COLO829 (cell line): Measurements from ENCODE around the gene NT5M.
"Not testable (repeated sequence)": the region's sequence is repeated elsewhere in the genome, so short reads cannot be mapped to it uniquely, and the experiment has no call there.

Experiments
- DNase-seq: peaks from one replicate; pipeline ENCODE4 v3.0.0; 2012; ENCODE audit warnings: low spot score

NT5M gene

DNA sequence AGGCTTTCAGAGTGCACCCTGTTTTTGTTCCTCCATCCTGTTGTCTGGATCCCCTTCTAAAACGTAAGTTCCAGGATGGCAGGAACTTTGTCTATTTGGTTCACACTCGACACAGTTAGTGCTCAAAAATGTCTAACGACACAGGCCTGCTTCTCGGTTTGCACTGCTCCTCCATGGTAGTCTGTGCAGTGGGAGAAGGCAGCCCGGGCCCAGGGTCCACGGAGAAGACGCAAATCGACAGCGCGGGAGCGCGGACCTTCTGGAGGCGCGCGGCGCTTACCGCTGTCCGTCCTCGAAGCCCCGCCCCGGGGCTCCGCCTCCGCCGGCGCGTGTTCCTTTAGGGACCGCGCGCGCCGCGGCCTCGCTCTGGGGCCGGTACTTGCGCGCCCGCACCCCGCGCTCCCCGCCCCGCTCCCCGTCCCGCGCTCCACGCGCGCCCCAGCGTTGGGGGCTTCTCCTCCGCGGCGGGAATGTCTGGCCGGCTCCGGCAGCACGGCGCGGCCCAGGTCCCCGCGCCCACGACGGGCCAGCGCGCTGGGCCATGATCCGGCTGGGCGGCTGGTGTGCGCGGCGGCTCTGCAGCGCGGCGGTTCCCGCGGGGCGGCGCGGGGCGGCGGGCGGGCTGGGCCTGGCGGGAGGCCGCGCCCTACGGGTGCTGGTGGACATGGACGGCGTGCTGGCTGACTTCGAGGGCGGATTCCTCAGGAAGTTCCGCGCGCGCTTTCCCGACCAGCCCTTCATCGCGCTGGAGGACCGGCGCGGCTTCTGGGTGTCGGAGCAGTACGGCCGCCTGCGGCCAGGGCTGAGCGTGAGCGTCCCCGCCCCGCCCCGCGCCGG lies at the start of gene NT5M:
Gene NT5M, plus strand, starts transcription at position 364 of the 837 bp plus-strand sequence. Its CDS starts 178 bp downstream, at position 542.
- peak; percentile 66 for DNase-seq

DNA sequence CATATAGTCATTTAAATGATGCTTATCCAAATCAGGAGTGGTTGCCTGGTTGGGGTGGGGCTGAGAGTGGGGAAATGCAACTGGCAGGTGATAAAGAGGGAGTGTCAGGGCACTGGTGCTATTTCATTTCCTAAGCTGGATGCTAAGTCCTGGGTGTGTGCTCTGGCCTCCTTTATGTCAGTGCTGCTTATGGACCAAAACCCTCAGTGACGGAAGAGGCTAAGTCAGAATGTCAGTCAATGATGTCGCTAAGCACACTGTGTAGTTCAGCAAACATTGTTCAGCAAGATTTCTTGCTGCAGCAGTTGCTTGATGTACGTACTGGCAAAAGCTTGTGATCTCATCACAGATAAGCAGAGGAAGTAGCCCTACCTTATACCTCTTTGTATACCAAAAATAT lies 49.8 kb upstream of the NT5M start:
- no peak for DNase-seq

DNA sequence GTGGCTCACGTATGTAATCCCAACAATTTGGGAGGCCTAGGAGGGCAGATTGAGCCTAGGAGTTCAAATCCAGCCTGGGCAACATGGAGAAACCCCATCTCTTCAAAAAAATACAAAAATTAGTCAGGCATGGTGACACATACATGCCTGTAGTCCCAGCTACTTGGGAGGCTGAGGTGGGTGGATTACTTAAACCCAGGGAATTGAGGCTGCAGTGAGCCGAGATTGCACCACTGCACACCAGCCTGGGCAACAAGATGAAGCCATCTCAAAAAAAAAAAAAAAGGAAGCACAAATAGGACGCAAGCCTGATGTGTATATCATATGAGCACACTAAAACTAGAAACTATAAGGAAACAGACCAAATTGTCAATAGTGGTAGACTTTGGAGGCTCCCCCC lies 49.1 kb upstream of the NT5M start:
- DNase-seq = no peak

DNA sequence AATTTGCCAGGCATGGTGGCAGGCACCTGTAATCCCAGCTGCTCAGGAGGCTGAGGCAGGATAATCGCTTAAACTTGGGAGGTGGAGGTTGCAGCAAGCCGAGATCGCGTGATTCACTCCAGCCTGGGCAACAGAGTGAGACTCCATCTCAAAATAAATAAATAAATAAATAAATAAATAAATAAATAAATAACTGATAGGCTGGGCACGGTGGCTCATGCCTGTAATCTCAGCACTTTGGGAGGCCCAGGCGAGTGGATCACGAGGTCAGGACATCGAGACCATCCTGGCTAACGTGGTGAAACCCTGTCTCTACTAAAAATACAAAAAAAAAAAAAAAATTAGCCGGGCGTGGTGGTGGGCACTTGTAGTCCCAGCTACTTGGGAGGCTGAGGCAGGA lies 47.5 kb upstream of the NT5M start:
- not testable (repeated sequence) for DNase-seq

DNA sequence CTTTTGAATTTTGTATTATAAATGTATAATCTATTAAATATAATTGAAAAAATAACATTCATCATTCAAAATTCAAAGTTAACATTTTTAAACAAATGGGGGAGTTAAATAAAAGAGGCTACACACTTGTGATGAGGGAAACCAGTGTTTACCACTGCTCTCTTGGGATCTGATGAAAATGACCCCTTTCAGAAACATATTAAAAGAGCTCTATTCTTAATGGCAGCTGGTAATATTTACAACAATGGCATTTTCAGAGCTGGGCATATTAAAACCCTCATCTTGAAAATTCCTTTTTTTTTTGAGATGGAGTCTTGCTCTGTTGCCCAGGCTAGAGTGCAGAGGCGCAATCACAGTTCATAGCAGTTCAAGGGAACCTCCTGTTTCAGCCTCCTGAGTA lies 46.9 kb upstream of the NT5M start:
- peak; percentile 15 for DNase-seq

DNA sequence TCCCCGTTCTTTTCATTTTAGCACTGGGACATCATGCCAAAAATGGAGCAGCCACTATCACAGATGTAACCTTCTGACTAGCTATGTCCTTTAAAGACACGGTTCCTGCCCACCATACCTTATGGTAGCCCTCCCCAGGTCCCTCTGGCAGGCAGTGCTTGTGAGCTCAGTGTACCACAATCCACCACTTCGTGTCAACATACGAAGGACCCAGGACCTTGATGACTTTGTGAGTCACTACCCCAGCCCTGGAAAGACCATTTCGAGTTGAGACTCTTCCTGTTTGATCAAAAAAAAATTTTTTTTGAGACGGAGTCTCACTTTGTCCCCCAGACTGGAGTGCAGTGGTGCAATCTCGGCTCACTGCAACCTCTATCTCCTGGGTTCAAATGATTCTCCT lies 45.2 kb upstream of the NT5M start:
- DNase-seq = no peak

DNA sequence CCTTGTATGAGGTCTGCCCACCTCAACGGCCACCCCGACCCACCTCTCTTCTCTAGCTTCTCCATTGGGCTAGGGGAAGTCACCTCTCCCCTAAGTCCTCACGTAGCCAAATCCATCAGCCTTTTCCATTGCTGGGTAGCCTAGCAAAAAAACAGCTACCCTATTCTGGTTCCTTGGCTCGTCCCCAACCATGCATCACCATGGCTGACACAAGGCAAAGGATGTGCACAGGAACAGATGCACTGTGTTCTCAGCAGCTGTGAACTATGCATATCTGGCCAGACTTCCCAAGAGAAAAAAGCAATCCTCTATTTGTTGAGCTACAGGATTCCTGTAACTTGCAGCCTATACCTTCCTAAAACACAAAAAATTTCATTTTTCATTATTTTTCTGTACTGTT lies 44.2 kb upstream of the NT5M start:
- DNase-seq = no peak

DNA sequence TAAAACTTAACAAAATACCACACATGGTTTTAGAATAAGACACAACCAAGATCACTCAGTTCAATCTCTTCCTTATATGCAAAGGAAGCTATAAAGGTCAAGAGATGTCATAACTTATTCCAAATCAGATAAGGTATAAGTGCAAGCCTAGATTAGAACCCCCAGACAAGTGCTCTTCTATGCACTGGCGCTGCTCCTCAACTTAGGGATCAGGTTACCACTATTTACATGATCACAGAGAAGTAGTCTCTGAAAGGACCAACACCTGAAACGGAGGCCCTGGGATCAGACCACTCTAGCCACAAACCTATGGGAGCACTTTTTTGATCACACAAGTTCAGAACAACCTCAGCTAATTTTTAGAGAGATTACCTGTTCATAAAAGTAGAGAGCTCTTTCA lies 38.7 kb upstream of the NT5M start:
- no peak for DNase-seq

DNA sequence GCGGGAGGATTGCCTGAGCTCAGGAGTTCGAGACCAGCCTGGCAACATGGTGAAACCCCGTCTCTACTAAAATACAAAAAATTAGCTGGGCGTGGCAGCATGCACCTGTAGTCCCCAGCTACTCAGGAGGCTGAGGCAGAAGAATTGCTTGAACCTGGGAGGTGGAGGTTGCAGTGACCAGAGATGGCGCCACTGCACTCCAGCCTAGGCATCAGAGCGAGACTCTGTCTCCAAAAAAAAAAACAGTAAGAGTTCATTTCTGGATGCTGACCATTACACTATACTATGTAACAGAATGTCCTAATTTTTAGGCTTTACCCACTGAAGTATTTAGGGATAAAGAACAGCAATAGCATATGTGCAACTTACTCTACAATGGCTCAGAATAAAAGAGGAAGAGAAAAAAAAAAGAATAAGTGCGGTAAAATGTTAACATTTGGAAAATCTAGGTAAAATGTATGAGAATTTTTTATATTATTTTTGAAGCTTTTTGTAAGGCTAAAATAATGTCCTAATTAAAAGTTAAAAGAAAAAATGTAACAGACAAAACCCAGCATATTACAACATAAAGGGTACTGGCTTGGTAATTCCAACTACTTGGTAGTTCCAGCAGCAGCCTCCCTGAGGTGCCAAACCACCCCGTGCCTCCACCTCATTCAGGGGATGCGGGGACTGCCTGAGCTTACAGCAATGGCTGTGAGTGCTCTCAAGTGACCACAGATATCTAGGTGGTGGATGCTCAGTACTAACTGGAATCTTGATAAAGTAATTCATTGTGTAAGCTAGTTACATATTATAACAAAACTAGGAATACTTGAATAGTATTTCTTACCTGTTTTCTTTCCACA lies 33.0 kb upstream of the NT5M start:
- no peak for DNase-seq

DNA sequence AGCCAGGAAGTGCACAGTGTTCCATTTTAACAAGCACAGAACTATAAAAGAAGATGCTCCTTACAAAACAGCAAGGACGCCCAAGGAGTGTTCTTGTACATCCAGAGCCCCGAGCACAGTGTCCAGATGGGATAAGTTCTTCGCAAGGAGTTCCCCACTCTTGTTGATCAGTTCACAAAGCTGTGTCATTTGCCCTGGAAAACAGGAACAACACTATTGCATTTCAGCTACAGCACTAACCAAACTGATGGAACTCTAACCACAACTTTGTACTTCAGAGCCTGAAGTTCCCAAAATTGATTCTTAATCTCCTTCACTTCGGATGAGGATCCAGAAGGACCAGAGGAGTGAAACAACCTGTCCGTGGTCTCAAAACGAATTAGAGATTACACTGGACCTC lies 27.2 kb upstream of the NT5M start:
- no peak for DNase-seq

DNA sequence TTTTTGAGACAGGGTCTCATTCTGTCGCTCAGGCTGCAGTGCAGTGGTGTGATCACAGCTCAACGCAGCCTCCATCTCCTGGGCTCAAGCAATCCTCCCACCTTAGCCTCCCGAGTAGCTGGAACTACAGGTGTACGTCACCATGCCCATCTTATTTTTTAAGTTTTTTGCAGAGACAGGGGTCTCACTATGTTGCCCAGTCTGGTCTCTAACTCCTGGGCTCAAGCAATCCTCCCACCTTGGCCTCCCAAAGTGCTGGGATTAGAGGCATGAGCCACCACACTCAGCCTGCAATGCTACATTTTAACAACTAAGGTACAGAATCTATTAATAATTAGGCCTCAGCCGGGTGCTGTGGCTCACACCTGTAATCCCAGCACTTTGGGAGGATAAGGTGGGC lies 25.7 kb upstream of the NT5M start:
- DNase-seq = not testable (repeated sequence)

DNA sequence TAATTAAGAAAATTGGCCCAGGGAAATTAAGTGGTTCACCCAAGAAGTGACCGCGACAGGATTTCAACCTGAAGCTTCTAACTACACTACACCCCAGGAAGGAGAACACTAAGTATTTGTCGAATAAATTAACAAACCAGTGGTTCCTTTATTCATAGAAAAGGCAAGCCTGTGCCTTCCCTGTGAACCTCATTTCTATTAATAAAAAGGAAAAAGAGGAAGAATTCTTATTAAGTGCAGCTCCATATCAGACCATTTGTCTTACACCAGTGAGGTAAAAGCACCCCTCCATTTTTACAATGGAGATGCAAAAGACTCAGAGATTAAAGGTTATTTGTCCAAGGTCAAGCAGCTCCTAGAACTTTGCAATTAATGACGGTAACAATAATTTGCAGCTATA lies 23.9 kb upstream of the NT5M start:
- DNase-seq = no peak

DNA sequence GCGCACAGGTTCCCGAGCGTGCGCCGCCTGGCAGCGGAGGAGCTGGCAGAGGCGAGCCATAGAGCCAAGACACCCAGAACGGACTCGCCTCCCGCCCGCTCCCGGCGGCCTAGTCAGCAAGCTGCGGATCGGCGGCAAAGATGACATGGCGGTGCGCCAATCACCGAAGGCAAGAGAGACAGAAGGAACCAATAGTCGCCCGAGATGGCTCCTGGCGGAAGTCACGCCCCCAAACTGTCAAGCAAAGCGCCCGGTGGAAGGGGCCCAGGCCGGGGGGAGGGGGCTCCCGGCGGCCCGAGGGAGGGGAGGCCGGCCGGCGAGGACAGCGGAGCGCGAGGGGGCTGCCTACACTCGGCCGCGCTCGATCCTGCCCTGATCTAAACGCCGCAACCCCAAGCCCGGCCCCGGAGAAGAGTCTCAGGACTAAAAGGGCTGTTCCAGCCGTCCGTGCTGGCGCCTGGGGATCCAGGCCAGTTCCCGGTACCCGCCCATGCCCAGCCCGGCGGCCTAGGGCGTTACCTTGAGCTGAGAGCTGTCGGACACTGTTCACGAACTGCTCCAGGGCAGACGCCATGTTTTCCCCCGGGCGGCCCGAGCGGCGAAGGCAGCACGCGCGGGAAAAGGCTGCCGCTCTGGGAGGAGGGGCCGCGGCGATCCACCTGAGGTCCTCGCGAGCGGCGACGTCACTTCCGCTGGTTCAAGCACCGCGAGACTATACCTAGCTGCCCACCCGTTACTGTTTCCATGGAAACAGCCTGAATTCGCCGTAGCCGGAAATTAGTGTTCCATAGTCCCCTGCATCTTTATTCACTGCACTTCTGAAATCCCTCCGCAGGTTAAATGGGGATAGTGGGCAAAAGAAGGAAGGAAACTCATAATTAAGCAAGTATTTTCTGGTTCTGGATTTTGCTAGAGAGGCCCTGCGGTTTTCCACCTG lies 22.3 kb upstream of the NT5M start, which contains the start of gene COPS3:
Gene COPS3, minus strand, starts transcription at position 634 of the 937 bp plus-strand sequence. Its CDS starts 60 bp downstream, at position 574.
- DNase-seq = peak; percentile 99

DNA sequence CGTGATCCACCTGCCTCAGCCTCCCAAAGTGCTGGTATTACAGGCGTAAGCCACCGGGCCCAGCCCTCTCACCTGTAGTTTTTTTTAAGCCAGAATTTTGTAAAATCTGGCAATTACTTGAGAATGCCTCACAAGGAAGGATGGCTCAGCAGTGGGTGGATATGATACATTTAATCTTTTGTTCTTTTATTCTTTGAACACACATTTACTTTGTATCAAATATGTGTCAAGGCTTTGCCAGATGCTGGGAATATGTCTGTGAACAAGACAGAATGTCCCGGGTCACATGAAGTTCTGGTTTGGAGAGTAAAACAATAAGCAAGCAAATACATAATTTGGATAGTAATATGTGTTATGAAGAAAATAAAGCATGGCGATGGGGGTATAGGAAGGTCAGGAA lies 17.2 kb upstream of the NT5M start:
- DNase-seq = no peak

DNA sequence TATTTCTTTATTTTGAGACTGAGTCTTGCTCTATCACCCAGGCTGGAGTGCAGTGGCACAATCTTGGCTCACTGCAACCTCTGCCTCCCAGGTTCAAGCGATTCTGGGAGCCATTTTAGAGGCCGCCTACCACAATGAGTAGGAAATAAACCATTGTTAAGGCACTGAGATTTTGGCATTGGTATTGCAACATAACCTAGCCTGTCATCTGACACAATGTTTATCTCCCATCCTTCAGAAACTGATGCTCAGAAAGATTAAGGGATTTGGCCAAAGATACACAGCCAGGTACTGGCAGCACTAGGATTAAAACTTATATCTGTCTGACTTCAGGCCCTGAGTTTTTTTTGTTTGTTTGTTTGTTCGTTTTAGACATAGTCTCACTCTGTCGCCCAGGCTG lies 14.1 kb upstream of the NT5M start:
- DNase-seq = no peak

DNA sequence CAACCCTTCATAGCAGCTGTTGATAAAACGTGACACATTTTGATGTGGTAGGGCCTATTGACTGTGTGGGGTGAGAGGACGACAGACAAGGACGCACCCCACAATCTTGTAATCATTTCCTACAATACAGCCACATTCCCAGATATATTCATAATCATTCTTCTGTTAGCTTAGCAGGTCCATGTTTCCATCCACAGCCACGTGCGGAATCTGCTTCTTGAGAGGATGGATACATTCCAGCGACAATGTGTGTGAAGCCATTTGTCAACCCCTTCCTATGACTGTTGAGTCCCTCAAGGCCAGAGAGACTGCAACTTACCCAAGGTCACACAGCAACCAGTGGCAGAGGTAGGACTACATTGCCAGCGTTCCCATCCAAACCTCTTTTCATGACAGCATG lies 13.5 kb upstream of the NT5M start:
- no peak for DNase-seq

DNA sequence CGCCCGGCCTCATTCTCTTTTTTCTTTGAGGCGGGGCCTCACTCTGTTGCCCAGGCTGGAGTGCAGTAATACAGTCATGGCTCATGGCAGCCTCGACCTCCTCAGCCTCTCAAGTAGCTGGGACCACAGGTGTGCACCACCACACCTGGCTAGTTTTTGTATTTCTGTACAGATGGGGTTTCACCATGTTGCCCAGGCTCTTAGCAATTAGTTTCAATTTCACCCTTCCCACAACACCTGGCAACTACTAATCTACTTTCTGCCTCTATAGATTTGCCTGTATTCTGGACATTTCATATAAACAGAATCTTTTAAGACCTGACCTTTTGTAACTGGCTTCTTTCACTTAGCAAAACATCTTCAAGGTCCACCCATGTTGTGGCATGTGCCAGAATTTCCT lies 8.0 kb upstream of the NT5M start:
- DNase-seq = no peak

DNA sequence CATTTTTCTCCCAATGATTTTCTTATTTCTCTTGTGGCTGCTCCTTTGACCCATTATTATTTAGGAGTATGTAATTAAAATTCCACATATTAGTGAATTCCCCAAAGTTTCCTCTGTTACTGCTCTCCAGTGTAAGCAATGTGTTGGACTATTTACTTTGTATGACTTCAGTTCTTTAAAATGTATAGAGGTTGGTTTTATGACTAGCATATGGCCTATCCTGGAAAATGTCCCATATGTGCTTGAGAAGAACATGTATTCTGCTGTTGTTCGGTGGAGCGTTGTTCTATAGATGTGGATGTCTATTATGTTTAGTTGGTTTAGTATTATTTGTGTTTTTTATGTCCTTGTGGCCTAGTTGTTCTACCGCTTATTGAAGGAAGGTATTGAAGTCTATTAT lies 6.0 kb upstream of the NT5M start:
- DNase-seq = no peak

DNA sequence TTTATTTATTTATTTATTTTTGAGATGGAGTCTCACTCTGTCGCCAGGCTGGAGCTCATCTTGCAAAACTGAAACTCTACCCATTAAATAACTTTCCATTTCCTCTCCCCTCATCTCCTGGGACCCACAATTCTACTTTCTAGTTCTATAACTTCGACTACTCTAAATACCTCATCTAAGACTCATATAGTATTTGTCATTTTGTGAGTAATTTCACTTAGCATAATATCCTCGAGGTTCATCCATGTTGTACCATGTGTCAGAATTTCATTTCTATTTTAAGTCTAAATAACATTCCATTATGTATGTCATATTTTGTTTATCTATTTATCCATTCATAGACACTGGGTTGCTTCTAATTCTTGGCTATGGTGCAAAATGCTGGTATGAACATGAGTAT lies 5.1 kb upstream of the NT5M start:
- DNase-seq = no peak

DNA sequence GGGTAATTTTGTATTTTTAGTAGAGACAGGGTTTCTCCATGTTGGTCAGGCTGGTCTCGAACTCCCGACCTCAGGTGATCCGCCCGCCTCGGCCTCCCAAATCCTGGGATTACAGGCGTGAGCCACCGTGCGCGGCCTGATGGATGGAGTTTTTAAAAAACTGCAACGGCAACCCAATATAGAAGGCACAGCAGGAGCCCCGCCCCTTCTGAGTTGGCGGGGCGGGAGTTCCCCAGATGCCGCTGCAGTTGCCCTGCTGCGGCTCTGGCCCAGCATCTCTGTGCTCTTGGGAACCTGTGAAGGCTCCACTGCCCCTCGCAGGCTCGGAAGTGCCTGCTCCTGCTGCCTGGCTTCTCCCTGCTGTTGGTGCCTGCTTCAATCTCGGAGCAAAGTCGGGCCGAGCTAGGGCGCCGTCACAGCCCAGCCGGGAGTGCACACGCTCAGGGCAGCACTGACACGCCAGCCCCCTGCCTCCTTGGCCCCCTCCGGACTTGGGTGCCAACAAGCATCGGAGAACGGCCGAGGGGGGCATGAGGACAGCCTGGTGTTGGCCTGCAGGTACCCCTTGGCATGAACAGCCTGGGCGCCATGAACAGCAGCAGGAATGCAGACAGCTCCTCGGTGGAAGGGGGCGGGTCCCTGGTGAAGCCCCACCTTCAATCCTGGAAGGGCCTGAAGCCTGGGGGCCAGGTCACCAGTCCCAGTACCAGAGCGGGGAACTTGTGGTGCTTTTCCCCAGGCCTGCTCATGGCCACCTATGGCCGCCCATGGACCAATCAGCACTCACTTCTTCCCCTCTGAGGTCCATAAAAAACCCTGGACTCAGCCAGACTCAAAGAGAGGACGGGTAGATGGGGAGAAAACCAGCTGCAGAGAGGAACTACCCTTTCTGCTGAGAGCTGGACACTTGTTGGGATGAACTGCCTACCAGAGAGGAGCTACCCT lies 2.3 kb upstream of the NT5M start:
- no peak for DNase-seq

DNA sequence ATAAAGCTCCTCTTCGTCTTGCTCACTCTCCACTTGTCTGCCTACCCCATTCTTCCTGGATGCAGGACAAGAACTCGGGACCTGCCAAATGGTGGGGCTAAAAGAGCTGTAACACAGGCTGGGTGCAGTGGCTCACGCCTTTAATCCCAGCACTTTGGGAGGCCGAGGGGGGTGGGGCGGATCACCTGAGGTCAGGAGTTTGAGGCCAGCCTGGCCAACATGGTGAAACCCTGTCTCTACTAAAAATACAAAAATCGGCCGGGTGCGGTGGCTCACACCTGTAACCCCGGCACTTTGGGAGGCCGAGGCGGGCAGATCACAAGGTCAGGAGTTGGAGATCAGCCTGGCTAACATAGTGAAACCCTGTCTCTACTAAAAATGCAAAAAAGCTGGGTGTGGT lies 1.5 kb upstream of the NT5M start:
- DNase-seq = not testable (repeated sequence)
